Measurements from ENCODE around the gene POC5.

DNA sequence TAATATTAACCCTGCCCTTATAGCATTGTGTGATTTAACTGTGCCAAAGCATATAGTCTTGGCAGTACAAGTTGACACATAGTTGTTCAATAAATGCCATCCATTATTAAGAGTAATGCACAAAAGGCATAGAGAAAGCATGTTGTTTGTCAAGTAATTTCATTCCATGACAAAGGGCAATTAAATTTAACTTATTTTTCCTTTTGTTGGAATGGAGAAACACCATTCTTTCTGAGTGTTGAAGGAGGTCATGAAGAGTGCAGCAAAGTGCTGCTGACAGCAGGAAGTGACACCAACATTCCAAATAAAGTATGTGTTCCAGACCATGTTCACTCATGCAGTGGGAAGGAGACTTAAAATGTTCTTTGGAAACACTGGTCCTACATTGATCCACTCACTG lies 76.8 kb downstream of the POC5 start:
- no peak for TF ChIP-seq EZH2 (IDR thresholded peaks at IDR 0.05; ENCODE audit: borderline replicate concordance, low read depth, low read length, severe bottlenecking)
- no peak for TF ChIP-seq CTCF (IDR thresholded peaks at IDR 0.05; ENCODE audit: borderline replicate concordance, extremely low read depth, low read length, poor library complexity, severe bottlenecking)

All from DND-41 (cell line).